RPMI7951 (cell line): Measurements from ENCODE around the gene EDN3. TPM values are rescaled to one million over a fixed set of nuclear protein-coding genes. Genes with fewer than 3 reads are reported as not detected.
A peak's percentile ranks its signal among the peaks of the same experiment; 100 is the strongest.

Experiments used
- DNase-seq: peaks from one replicate; pipeline ENCODE4 v3.0.0-alpha.2; 2012; ENCODE audit warnings: low read depth
- total RNA-seq: library from RNA; depleted of rRNA; stranded (reverse); fragments of >200 nt; shearing (Covaris generic); gene quantifications from 2 replicates; pipeline ENCODE4 v1.2.3, GENCODE V29; 2014

EDN3 gene
- total RNA-seq, 1 experiment from 2014 or later = not detected

- no peak for DNase-seq
These were observed 8.2 kb downstream of the EDN3 start for GRCh38 chr20:59308493-59309201.

- no peak for DNase-seq
These were observed 8.8 kb downstream of the EDN3 start for GRCh38 chr20:59309218-59309617.

GRCh38 chr20:59314997-59315396 lies 14.6 kb downstream of the EDN3 start:
- no peak for DNase-seq

GRCh38 chr20:59316911-59317731 lies 16.7 kb downstream of the EDN3 start:
- no peak for DNase-seq

- no peak for DNase-seq
These were observed 17.9 kb downstream of the EDN3 start for GRCh38 chr20:59318201-59318790.

GRCh38 chr20:59318803-59319202 lies 18.4 kb downstream of the EDN3 start:
- no peak for DNase-seq

- no peak for DNase-seq
These were observed 20.0 kb downstream of the EDN3 start for GRCh38 chr20:59320426-59320825.

GRCh38 chr20:59320854-59321647 lies 20.6 kb downstream of the EDN3 start:
- DNase-seq = no peak

GRCh38 chr20:59322081-59322480 lies 21.7 kb downstream of the EDN3 start:
- no peak for DNase-seq

- DNase-seq = peak; percentile 42
These were observed 22.4 kb downstream of the EDN3 start for GRCh38 chr20:59322585-59323454.

GRCh38 chr20:59323731-59324130 lies 23.3 kb downstream of the EDN3 start:
- no peak for DNase-seq

- DNase-seq = peak; percentile 4
These were observed 24.2 kb downstream of the EDN3 start for GRCh38 chr20:59324521-59325141.

- no peak for DNase-seq
These were observed 24.7 kb downstream of the EDN3 start for GRCh38 chr20:59325142-59325523.

- no peak for DNase-seq
These were observed 25.8 kb downstream of the EDN3 start for GRCh38 chr20:59326188-59326587.

GRCh38 chr20:59328071-59328470 lies 27.7 kb downstream of the EDN3 start:
- no peak for DNase-seq

- no peak for DNase-seq
These were observed 31.4 kb downstream of the EDN3 start for GRCh38 chr20:59331721-59332329.

- no peak for DNase-seq
These were observed 32.9 kb downstream of the EDN3 start for GRCh38 chr20:59333260-59333845.

GRCh38 chr20:59333951-59334350 lies 33.5 kb downstream of the EDN3 start:
- no peak for DNase-seq

GRCh38 chr20:59334651-59335300 lies 34.4 kb downstream of the EDN3 start:
- DNase-seq = no peak
